HepG2 (cell line): ENCODE measurements around the gene PBX2. TPM values are rescaled to one million over a fixed set of nuclear protein-coding genes. Genes with fewer than 3 reads are reported as not detected.

Experiments
- ASH2L ChIP-seq: fragments of 300-600, 200-600 bp; sonication (generic); IDR thresholded peaks from 2 replicates; pipeline ENCODE4 v1.7.0; 2017; ENCODE audit warnings: low read depth, mild to moderate bottlenecking, moderate library complexity, mixed read lengths, low read length; ENCODE audit not compliant: insufficient read length
- CEBPG ChIP-seq: IDR thresholded peaks from 2 replicates; pipeline ENCODE4 v1.6.1; 2016
- ERF ChIP-seq: IDR thresholded peaks from 2 replicates; pipeline ENCODE4 v1.6.1; 2018; ENCODE audit warnings: missing biosample characterization, missing genetic modification reagents
- FIP1L1 ChIP-seq: fragments of 200-400 bp; formaldehyde crosslinking; IDR thresholded peaks from 2 replicates; pipeline ENCODE4 v1.6.1; 2018; ENCODE audit warnings: low read depth, mild to moderate bottlenecking, low read length, moderate library complexity, borderline replicate concordance; ENCODE audit not compliant: insufficient read depth
- FOXA3 ChIP-seq: IDR thresholded peaks from 2 replicates; pipeline ENCODE4 v1.6.1; 2016; ENCODE audit warnings: missing genetic modification reagents, missing compliant biosample characterization
- GZF1 ChIP-seq: sonication (generic); formaldehyde crosslinking; IDR thresholded peaks from 2 replicates; pipeline ENCODE4 v1.5.1; 2020; ENCODE audit warnings: mild to moderate bottlenecking, missing genetic modification reagents
- NFATC3 ChIP-seq: sonication (generic); formaldehyde crosslinking; IDR thresholded peaks from 2 replicates; pipeline ENCODE4 v1.5.1; 2020; ENCODE audit warnings: mild to moderate bottlenecking, missing genetic modification reagents
- PBX2 ChIP-seq: IDR thresholded peaks from 2 replicates; pipeline ENCODE4 v1.6.1; 2016; ENCODE audit warnings: control low read depth
- PHF5A ChIP-seq: IDR thresholded peaks from one replicate; pipeline ENCODE4 v1.6.1; 2018; ENCODE audit warnings: low read depth, missing genetic modification reagents; ENCODE audit not compliant: unreplicated experiment
- PLRG1 ChIP-seq: fragments of 450-650 bp; conservative IDR thresholded peaks from 2 replicates; pipeline ENCODE4 v1.6.1; 2016
- RARG ChIP-seq: sonication (generic); formaldehyde crosslinking; IDR thresholded peaks from 2 replicates; pipeline ENCODE4 v1.4.0; 2020; ENCODE audit warnings: low read depth, mild to moderate bottlenecking, missing genetic modification reagents
- RFX3 ChIP-seq: IDR thresholded peaks from 2 replicates; pipeline ENCODE4 v1.6.1; 2016; ENCODE audit warnings: missing biosample characterization, missing genetic modification reagents
- RXRB ChIP-seq: IDR thresholded peaks from 2 replicates; pipeline ENCODE4 v1.6.1; 2016; ENCODE audit warnings: borderline replicate concordance, missing genetic modification reagents, missing compliant biosample characterization
- SETDB1 ChIP-seq: sonication (generic); formaldehyde crosslinking; IDR thresholded peaks from 2 replicates; pipeline ENCODE4 v1.5.1; 2020; ENCODE audit warnings: missing genetic modification reagents, mild to moderate bottlenecking, borderline replicate concordance
- SNAI1 ChIP-seq: sonication (generic); formaldehyde crosslinking; IDR thresholded peaks from 2 replicates; pipeline ENCODE4 v1.5.0; 2020; ENCODE audit warnings: mild to moderate bottlenecking, missing genetic modification reagents, borderline replicate concordance
- ZBTB7A ChIP-seq: sonication (generic); formaldehyde crosslinking; IDR thresholded peaks from 2 replicates; pipeline ENCODE4 v1.8.0; 2022; ENCODE audit warnings: mild to moderate bottlenecking, missing genetic modification reagents
- ZNF33B ChIP-seq: sonication (generic); formaldehyde crosslinking; IDR thresholded peaks from 2 replicates; pipeline ENCODE4 v1.5.1; 2020; ENCODE audit warnings: mild to moderate bottlenecking, missing genetic modification reagents
- ZNF670 ChIP-seq: sonication (generic); formaldehyde crosslinking; IDR thresholded peaks from 2 replicates; pipeline ENCODE4 v1.8.0; 2022; ENCODE audit warnings: mild to moderate bottlenecking, missing genetic modification reagents, borderline replicate concordance
- ZNF703 ChIP-seq: sonication (generic); formaldehyde crosslinking; IDR thresholded peaks from 2 replicates; pipeline ENCODE4 v1.5.1; 2020; ENCODE audit warnings: missing genetic modification reagents, mild to moderate bottlenecking, moderate library complexity, borderline replicate concordance
- ZNF761 ChIP-seq: sonication (generic); formaldehyde crosslinking; conservative IDR thresholded peaks from 2 replicates; pipeline ENCODE4 v1.4.0; 2020; ENCODE audit warnings: mild to moderate bottlenecking, missing genetic modification reagents
- ZNF781 ChIP-seq: sonication (generic); formaldehyde crosslinking; IDR thresholded peaks from 2 replicates; pipeline ENCODE4 v1.5.1; 2020; ENCODE audit warnings: borderline replicate concordance, mild to moderate bottlenecking, missing genetic modification reagents; ENCODE audit errors: not compliant biosample characterization
- ZSCAN31 ChIP-seq: sonication (generic); formaldehyde crosslinking; IDR thresholded peaks from 2 replicates; pipeline ENCODE4 v1.5.0; 2020; ENCODE audit warnings: low read depth, mild to moderate bottlenecking, missing genetic modification reagents
- polyA plus RNA-seq, 8 experiments: library from polyadenylated mRNA; depleted of rRNA in 3 of 8; stranded (reverse) in 7 of 8; unstranded in 1 of 8; fragments of >200 nt; fragmentation: Illumina TruSeq in 4 of 8; extraction: Trizol in 4 of 8; gene quantifications; 2 replicates each; pipeline versions ENCODE4 v1.2.1 to v1.2.3, GENCODE V29; 2011 to 2016; ENCODE audit warnings: low read depth in 4 of 8, missing spikeins in 1 of 8, mixed read lengths in 1 of 8; ENCODE audit not compliant: insufficient read depth in 1 of 8
- total RNA-seq, 5 experiments: library from RNA; depleted of rRNA; stranded (reverse); fragments of >200 nt; fragmentation: Illumina TruSeq; extraction: Trizol; gene quantifications; 2 replicates each; pipeline ENCODE4 v1.2.3, GENCODE V29; 2016; ENCODE audit warnings: low read depth in 1 of 5
- TF ChIP-seq, protein P1 (sequence below): sonication (generic); formaldehyde crosslinking; IDR thresholded peaks from 2 replicates; pipeline ENCODE4 v1.8.0; 2022; ENCODE audit warnings: low read depth, missing genetic modification reagents
- TF ChIP-seq, protein P2 (sequence below): sonication (generic); formaldehyde crosslinking; IDR thresholded peaks from 2 replicates; pipeline ENCODE4 v1.8.0; 2022; ENCODE audit warnings: missing genetic modification reagents, mild to moderate bottlenecking, inconsistent platforms, borderline replicate concordance
- TF ChIP-seq, protein P3 (sequence below): IDR thresholded peaks from 2 replicates; pipeline ENCODE4 v1.6.1; 2016

The PBX2 gene
- total and polyA plus RNA-seq, 2 of the 13 experiments (the other 11 are each of a cell fraction or from before 2014, with no cell fraction given): 42.3 to 77.8 TPM

DNA sequence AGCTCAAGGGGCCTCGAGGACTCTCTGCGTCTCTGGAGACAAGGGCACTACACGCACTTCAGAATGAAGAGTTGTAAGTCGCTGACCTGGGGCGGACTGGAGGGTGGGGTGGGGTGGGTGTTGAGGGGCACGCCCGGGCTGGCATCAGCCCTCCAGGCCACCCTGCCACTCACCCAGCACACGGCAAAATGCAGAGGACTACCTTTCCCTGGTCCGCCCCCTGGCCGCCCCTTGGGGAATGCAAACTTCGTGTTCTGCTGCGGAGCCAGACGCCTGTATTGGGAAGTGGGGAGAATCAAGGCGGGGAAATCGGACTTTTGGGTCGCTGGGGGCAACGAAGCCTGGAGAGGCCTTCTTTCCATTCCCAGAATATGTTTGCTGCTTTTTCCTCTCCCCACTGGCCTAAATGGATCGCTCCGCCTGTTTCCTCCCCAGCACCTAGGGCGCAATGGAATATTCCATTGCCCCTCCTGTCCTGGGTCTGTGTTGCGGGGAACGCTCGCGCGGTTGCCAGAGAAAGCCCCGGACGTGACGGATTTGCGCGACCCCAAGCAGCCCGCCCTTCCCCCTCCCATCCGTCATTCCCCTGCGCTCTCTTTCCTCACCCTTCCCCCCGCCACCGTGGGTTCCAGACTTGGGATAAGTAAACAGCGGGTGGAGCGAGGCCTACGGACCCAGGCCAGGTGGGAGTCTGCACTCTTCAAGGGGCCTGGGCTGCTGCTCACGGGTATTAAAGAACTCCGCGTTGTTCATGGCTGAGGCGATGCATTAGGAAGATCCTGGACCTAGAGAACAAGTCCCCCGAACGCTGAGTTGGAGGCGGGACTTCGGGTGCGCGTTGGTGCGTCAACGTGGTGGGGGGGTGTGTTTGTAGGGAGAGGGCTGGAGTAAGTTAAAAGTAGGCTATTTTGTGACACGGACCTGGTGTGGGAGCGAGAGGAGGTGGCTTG lies 36.2 kb downstream of the PBX2 start, which contains the start of gene PPT2 (continued):
- TF ChIP-seq, protein P1, sequence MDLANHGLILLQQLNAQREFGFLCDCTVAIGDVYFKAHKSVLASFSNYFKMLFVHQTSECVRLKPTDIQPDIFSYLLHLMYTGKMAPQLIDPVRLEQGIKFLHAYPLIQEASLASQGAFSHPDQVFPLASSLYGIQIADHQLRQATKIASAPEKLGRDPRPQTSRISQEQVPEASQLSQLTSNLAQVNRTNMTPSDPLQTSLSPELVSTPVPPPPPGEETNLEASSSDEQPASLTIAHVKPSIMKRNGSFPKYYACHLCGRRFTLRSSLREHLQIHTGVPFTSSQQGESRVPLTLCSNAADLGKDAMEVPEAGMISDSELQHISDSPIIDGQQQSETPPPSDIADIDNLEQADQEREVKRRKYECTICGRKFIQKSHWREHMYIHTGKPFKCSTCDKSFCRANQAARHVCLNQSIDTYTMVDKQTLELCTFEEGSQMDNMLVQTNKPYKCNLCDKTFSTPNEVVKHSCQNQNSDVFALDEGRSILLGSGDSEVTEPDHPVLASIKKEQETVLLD (CRISPR knock-in tag): 0 out of 2 replicates have a peak, but pooled peaks have one; percentile 14
- TF ChIP-seq ZBTB7A (CRISPR knock-in tag): peak; percentile 4; the same call in 1 of the 2 replicates
- TF ChIP-seq ASH2L: peak; percentile 83
- TF ChIP-seq ZNF670: peak; percentile 87; the same call in 1 of the 2 replicates
- peak; percentile 84; the same call in 1 of the 2 replicates for TF ChIP-seq SNAI1 (CRISPR knock-in tag)
- TF ChIP-seq FOXA3: peak; percentile 88
- TF ChIP-seq ZSCAN31: 0 out of 2 replicates have a peak, but pooled peaks have one; percentile 25
- TF ChIP-seq, protein P2, sequence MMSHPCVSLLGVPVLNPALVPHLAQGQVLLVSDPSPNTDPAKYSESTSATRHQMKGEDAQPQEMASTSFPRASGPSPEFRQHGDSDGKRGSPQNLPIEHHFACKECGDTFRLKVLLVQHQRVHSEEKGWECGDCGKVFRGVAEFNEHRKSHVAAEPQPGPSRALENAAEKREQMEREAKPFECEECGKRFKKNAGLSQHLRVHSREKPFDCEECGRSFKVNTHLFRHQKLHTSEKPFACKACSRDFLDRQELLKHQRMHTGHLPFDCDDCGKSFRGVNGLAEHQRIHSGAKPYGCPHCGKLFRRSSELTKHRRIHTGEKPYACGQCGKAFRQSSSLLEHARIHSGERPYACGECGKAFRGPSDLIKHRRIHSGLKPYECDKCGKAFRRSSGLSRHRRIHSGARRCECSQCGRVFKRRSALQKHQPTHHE (CRISPR knock-in tag): no peak; the same call in 1 of the 2 replicates
- peak; percentile 81; the same call in 1 of the 2 replicates for TF ChIP-seq ZNF33B (CRISPR knock-in tag)
- TF ChIP-seq ZNF781 (CRISPR knock-in tag): no peak
- no peak for TF ChIP-seq GZF1 (CRISPR knock-in tag)
- TF ChIP-seq RARG (CRISPR knock-in tag): 0 out of 2 replicates have a peak, but pooled peaks have one; percentile 36
- TF ChIP-seq ERF: peak; percentile 63; the same call in 1 of the 2 replicates
- peak; percentile 80 for TF ChIP-seq RFX3 (CRISPR knock-in tag)
- TF ChIP-seq FIP1L1: 0 out of 2 replicates have a peak, but pooled peaks have one; percentile 75
- peak; percentile 52; the same call in 1 of the 2 replicates for TF ChIP-seq PBX2 (CRISPR knock-in tag)
- no peak for TF ChIP-seq PHF5A
- peak; percentile 35; the same call in 1 of the 2 replicates for TF ChIP-seq CEBPG
- no peak; the same call in 1 of the 2 replicates for TF ChIP-seq ZNF761 (CRISPR knock-in tag)
- peak; percentile 47; the same call in 1 of the 2 replicates for TF ChIP-seq ZNF703
- no peak for TF ChIP-seq SETDB1 (CRISPR knock-in tag)
- peak; percentile 74 for TF ChIP-seq NFATC3 (CRISPR knock-in tag)
- TF ChIP-seq RXRB (CRISPR knock-in tag): peak; percentile 35
- TF ChIP-seq PLRG1: no peak
- TF ChIP-seq, protein P3, sequence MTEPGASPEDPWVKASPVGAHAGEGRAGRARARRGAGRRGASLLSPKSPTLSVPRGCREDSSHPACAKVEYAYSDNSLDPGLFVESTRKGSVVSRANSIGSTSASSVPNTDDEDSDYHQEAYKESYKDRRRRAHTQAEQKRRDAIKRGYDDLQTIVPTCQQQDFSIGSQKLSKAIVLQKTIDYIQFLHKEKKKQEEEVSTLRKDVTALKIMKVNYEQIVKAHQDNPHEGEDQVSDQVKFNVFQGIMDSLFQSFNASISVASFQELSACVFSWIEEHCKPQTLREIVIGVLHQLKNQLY (CRISPR knock-in tag): 0 out of 2 replicates have a peak, but pooled peaks have one; percentile 13
